ENCODE results near the gene ATF5. TPM values are rescaled to one million over a fixed set of nuclear protein-coding genes. Genes with fewer than 3 reads are reported as not detected.

The ATF5 gene
- total and polyA plus RNA-seq, 9 donors: 4.3 to 23.5 (median 16.3) TPM

DNA sequence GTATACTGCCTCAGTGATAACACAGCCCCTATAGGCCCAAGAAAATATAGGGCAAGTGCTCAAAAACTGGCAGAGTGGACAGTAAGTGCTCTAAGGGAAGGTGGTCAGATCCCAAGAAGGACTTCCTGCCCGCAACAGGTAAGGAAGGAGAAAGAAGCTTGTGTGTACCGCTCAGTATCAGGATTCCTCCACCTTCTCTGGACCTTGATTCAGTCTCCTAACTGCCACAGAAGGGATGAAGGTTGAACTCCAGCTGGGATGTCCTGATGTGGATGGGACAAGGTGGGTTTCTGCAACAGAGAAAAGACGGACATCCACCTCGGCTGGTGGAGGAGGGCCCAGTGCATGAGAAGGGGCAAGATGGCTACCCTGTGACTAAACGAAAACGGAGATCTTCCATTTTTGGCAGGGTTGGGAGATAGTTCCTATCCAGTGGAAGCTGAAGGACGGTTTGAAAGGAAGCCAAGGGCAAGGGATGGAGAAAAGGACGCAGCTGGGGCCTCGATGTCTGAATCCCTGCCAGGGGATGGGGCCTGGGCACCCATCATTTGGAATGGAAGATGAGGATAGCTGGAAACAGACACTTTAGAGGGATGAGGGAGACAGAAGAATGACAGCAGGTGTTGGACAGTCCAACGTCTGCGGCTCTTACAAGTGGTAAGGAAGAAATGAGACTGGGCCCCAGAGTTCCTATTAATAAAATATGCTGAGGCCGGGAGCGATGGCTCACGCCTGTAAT lies 1.3 kb upstream of the ATF5 start:
- H3K27ac ChIP-seq: no peak overlapping the region
- H3K27me3 ChIP-seq: no peaks in the 10 kb centered on the region
- 68 to 74% (median 69%) methylated on average over 14 of the region's 14 CpGs for WGBS, 3 donors
- intact Hi-C loops (cut with DNase I): loop anchor here in 1 of 4 donors (2.0 kb wide), 1 partner anchor 49 kb away; no protein-coding TSS in a partner anchor
- H3K36me3 ChIP-seq: no peaks in the 10 kb centered on the region
- TF ChIP-seq EP300 (IDR thresholded peaks at IDR 0.05) (no peak), POLR2A (IDR thresholded peaks at IDR 0.05) (no peak)
- TF ChIP-seq, protein P1, sequence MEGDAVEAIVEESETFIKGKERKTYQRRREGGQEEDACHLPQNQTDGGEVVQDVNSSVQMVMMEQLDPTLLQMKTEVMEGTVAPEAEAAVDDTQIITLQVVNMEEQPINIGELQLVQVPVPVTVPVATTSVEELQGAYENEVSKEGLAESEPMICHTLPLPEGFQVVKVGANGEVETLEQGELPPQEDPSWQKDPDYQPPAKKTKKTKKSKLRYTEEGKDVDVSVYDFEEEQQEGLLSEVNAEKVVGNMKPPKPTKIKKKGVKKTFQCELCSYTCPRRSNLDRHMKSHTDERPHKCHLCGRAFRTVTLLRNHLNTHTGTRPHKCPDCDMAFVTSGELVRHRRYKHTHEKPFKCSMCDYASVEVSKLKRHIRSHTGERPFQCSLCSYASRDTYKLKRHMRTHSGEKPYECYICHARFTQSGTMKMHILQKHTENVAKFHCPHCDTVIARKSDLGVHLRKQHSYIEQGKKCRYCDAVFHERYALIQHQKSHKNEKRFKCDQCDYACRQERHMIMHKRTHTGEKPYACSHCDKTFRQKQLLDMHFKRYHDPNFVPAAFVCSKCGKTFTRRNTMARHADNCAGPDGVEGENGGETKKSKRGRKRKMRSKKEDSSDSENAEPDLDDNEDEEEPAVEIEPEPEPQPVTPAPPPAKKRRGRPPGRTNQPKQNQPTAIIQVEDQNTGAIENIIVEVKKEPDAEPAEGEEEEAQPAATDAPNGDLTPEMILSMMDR (IDR thresholded peaks at IDR 0.05): no peak
- no peak for DNase-seq
- no peak overlapping the region for H3K4me3 ChIP-seq
- no peaks in the 10 kb centered on the region for H3K9me3 ChIP-seq
- peaks cover 10% of the 10 kb centered on the region for H3K4me1 ChIP-seq (ENCODE audit: insufficient read depth)

DNA sequence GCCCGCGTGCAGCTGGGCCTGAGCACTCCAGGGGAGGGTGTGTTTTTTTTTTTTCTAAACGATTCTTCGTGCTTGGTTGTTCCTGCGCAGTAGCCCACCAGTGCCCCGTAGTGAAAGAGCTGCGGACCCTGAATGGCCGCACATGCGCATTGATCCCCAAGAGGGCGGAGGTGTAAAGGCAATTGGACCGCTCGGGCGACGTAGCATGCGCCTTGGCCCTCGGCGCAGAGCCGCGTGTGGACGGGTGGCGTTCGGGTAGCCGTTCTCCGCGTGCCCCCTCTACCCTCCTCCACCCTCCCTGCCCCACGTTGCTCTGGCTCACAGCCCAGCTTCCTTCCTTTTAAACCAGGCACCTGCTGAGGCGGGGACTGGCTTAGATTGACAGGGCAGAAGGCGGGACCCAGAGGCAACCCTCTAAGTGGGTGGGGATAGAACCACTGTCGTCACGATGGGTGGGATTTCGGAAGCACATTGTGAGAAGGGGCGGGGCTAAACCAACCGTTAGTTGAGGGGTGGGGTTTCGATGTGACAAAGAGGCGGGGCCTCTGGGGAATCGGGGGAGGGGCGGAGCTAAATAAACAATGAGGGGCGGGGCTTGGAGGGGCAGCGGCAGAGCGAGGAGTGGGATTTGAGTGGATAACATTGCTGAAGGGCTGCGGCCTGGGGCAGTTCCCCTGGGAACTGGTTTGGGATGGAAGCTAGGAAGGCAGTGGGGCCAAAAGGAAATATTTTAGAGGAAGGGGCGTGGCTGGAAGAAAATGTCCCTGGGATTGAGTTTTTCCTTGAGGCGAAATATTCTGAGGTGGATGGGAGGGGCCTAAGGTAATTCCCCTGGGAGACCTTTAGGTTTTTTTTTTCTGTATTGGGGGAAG lies 842 bp downstream of the ATF5 start:
- Histone ChIP-seq H3K4me3 (peak overlapping the region; percentile 94), H3K9me3 (no peaks in the 10 kb centered on the region), H3K36me3 (no peaks in the 10 kb centered on the region), H3K27ac (peak overlapping the region; percentile 82), H3K4me1 (ENCODE audit: insufficient read depth) (peaks cover 10% of the 10 kb centered on the region), H3K27me3 (no peaks in the 10 kb centered on the region)
- intact Hi-C loops (cut with DNase I): loop anchor here in 1 of 4 donors (2.0 kb wide), 1 partner anchor 51 kb away; no protein-coding TSS in a partner anchor
- TF ChIP-seq EP300 (IDR thresholded peaks at IDR 0.05) (no peak), POLR2A (IDR thresholded peaks at IDR 0.05) (no peak)
- TF ChIP-seq, protein P1 (IDR thresholded peaks at IDR 0.05): peak in 1 of 3 donors; percentile 47
- WGBS, 3 donors: 0 to 1% (median 1%) methylated on average over 42 to 43 of the region's 43 CpGs
- DNase-seq: peak; percentile 93 to 97 (median 96)

DNA sequence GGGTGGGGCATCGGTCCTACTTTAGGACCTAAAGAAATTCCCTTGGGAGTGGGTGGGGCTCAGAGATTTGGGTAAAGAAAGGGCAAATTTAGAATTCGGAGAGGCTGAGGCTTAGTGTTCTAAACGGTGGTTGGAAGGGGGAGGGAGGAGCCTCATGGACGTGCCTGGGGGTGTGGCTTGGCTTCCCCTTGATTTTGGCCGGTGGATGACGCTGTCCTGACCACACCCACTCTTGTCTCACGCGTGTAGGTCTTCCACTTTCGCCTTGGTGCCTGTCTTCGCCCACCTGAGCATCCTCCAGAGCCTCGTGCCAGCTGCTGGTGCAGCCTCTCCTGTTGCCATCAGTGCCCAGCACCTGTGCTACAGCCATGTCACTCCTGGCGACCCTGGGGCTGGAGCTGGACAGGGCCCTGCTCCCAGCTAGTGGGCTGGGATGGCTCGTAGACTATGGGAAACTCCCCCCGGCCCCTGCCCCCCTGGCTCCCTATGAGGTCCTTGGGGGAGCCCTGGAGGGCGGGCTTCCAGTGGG lies 1.5 kb downstream of the ATF5 start:
- intact Hi-C loops (cut with DNase I): no loop called here
- DNase-seq: peak; percentile 68 to 79 (median 74)
- 34 to 43% (median 37%) methylated on average over 14 to 15 of the region's 15 CpGs for WGBS, 3 donors
- Histone ChIP-seq H3K27me3 (no peaks in the 10 kb centered on the region), H3K4me3 (no peak overlapping the region), H3K4me1 (ENCODE audit: insufficient read depth) (peaks cover 10% of the 10 kb centered on the region), H3K9me3 (no peaks in the 10 kb centered on the region), H3K27ac (peak overlapping the region in 1 of 2 donors; percentile 82), H3K36me3 (no peaks in the 10 kb centered on the region)
- no peak for TF ChIP-seq POLR2A (IDR thresholded peaks at IDR 0.05)
- TF ChIP-seq, protein P1 (IDR thresholded peaks at IDR 0.05): no peak
- no peak for TF ChIP-seq EP300 (IDR thresholded peaks at IDR 0.05)

DNA sequence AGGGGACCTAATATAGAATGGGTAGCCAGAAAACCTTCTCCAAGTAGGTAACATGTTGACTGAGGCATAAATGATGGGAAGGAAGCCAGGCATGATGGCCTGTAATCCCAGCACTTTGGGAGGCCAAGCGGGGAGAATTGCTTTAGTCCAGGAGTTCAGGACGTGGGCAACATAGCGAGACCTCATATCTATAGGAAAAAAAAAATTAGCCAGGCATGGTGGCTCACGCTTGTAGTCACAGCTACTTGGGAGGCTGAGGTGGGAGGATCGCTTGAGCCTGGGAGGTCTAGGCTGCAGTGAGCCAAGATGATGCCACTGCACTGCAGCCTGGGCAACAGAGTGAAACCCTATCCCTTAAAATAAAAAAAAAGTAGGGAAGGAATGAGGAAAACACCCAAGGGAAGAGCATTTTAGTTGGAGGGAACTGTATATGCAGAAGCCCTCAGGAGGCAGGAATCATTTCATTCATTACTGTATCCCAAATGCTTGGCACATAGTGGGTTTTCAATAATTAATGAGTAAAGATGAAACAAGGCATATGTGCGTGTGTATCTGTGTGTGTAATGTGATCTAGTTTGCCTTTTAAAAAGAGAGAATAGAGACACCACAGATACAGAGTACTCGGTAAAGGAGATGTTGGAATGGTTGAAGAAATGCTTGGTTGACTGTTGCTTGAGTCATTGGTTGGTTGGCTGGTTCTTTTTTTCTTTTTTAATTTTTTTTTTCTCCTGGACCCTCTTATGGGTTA lies 2.5 kb downstream of the ATF5 start:
- H3K4me3 ChIP-seq: no peak overlapping the region
- 78 to 89% (median 78%) methylated on average over 7 of the region's 7 CpGs for WGBS, 3 donors
- intact Hi-C loops (cut with DNase I): no loop called here
- peaks cover 10% of the 10 kb centered on the region for H3K4me1 ChIP-seq (ENCODE audit: insufficient read depth)
- no peak overlapping the region for H3K27ac ChIP-seq
- no peak for DNase-seq
- H3K9me3 ChIP-seq: no peaks in the 10 kb centered on the region
- no peaks in the 10 kb centered on the region for H3K36me3 ChIP-seq
- no peak for TF ChIP-seq POLR2A (IDR thresholded peaks at IDR 0.05)
- no peak for TF ChIP-seq EP300 (IDR thresholded peaks at IDR 0.05)
- TF ChIP-seq, protein P1 (IDR thresholded peaks at IDR 0.05): no peak
- H3K27me3 ChIP-seq: no peaks in the 10 kb centered on the region

Data from ovary (tissue), 9 donors.